Hematopoietic multipotent progenitor cell treated with erythropoietin and hydrocortisone succinate and interleukin-3 and kit ligand, for 4 days (in vitro differentiated cells): ENCODE results near the gene EPHA6.

Experiments used
- DNase-seq: peaks from one replicate; pipeline ENCODE4 v3.0.0-alpha.2; 2015

The EPHA6 gene

GRCh38 chr3:97720417-97720816 is 906.0 kb downstream of the EPHA6 start:
- no peak for DNase-seq

- DNase-seq = no peak
Observed at GRCh38 chr3:97721446-97721845, 907.1 kb downstream of the EPHA6 start.

- no peak for DNase-seq
Observed at GRCh38 chr3:97736928-97737327, 922.5 kb downstream of the EPHA6 start.

- DNase-seq = no peak
Observed at GRCh38 chr3:97738761-97739160, 924.4 kb downstream of the EPHA6 start.

- no peak for DNase-seq
Observed at GRCh38 chr3:97742036-97742435, 927.6 kb downstream of the EPHA6 start.

GRCh38 chr3:97744289-97744688 is 929.9 kb downstream of the EPHA6 start:
- DNase-seq = no peak

DNA sequence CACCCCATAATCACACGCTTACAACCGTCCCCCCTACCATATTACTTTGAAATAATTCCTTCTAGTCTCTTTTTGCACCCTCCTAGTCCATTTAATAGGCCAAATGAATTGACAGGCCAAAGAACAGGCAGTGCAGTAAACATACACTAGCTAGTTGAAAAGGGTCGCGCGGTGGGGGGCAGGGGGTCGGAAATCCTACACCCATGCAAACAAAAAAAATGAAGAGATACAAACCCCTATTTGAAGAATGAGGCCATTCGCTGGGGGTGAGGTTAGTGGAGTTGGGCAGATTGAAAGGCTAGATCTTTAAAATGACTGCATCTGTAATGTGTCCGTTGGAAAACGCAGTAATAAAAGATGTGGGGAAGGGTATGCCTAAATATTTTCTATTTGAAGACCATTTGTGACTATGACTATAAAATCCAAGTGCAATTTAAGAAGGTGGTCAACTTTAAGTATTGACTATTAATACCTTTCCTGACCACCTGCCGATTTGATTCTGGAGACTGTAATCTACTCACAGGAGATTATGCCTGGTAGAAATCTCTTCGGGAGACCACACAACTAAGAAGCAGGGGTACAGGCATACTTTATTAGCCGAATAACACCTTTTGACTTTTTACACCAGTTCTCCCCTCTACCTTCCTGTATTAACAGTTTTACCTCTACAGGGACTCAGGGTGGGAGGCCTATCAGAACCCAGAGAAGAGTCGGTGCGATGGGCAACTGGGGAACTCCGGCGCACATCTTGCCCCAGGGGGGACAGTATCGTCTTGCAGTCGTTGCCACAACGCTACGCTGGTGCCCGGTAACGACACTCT is 949.4 kb downstream of the EPHA6 start:
- no peak for DNase-seq

DNA sequence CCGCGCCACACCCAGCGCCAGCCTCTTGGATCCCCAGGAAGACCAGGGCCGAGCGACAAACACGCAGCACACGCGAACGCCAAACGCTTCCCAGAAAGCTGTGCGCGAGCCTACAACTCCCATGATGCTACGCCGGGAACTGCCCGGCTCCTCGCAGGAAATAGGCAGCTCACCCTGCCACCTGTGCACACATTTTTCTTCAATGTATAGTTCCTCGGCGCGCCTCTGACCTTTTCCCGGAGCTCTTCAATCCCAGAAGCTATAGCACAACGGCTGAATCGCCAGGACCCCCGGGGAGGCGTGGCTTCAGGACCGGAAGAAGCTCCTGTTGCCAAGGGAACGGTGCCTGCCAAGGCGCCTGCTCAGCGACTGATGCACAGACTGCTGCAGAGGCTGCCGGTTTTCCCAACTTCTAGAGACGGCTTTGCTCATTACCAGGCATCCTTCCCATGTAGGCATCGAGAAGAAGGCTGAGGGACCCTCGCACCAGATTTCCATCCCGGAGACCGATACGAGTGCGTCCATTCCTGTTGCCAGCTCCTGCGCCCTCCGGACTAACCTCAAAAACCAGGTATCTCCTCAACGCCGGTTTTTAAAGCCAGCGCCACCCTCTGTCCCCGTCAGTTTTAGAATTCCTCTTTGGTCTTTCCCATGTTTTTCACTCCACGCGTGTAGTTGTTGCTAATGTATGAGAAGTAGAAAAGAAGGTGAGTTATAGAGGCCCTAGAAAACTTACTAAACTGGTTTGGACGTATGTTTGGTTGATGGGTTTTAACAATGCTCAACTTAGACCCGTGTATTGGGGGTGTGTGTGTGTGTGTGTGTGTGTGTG is 950.2 kb downstream of the EPHA6 start, which contains the start of gene ARL6:
Gene ARL6, plus strand, starts transcription at position 352 of the 832 bp plus-strand sequence. CDS start 3,350 bp downstream, outside the sequence.
- DNase-seq = peak; percentile 93

GRCh38 chr3:97765336-97765735 is 950.9 kb downstream of the EPHA6 start:
- no peak for DNase-seq

- DNase-seq = no peak
Observed at GRCh38 chr3:97772926-97773325, 958.5 kb downstream of the EPHA6 start.

- DNase-seq = no peak
Observed at GRCh38 chr3:97778152-97778551, 963.8 kb downstream of the EPHA6 start.

GRCh38 chr3:97793420-97794019 is 979.1 kb downstream of the EPHA6 start:
- peak; percentile 77 for DNase-seq

DNA sequence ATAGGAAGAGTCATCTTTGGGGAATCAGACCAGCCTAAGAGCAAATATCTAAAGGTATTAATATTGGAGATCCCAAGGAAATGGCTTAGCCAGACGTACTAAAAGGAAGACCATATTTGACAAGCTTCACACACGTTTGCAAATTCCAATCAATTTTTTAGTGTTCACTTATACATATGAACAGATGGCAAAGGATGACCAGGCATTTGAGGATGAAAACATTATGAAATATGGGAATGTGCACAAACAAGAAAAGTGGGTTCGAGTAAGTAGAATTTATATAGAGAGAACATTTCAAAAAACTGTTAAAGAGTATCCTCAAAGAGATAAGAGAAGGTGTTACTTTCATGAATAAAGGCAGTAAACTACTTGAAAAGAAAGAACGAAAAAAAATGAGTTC is 981.6 kb downstream of the EPHA6 start:
- no peak for DNase-seq
